ENCODE results near the gene DCLK2.

DNA sequence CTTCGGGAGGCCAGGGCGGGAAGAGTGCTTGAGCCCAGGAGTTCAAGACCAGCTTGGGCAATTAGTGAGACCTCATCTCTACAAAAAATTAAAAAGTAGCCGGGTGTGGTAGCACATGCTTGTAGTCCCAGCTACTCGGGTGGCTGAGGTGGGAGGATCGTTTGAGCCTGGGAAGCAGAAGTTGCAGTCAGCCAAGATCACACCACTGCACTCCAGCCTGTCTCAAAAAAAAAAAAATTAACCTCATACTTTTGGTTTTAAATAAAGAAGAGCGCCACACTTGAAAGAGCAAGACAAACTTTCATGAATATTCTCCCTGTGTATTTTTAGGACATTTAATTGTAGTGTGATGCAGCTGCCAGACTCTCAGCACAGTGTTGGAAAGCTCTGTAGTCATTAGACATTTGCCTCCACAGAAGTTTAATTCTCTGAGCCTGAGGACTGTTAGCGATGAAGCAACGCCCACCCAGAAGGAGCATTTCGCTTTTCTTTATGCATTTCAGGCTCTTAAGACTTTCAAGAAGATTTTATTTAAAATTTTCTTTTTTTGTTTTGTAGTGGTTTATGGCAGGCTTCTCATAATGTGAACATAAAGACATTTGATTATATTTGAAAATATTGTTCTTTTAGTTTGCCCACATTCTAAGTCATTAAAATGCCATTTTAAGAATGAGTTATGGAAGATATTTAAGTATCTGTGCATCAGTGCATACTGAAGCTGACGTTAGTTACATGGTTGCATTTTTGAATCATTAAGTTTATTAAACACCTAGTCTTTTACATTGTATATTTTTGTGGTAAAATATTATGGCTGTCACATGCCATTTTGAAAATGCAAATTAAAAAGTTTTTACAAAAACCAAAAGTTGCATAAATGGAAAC is 45.8 kb downstream of the DCLK2 start:
- TF ChIP-seq, protein P1, sequence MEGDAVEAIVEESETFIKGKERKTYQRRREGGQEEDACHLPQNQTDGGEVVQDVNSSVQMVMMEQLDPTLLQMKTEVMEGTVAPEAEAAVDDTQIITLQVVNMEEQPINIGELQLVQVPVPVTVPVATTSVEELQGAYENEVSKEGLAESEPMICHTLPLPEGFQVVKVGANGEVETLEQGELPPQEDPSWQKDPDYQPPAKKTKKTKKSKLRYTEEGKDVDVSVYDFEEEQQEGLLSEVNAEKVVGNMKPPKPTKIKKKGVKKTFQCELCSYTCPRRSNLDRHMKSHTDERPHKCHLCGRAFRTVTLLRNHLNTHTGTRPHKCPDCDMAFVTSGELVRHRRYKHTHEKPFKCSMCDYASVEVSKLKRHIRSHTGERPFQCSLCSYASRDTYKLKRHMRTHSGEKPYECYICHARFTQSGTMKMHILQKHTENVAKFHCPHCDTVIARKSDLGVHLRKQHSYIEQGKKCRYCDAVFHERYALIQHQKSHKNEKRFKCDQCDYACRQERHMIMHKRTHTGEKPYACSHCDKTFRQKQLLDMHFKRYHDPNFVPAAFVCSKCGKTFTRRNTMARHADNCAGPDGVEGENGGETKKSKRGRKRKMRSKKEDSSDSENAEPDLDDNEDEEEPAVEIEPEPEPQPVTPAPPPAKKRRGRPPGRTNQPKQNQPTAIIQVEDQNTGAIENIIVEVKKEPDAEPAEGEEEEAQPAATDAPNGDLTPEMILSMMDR (IDR thresholded peaks at IDR 0.05; ENCODE audit: low read length) = no peak
- no peak for TF ChIP-seq EZH2 (IDR thresholded peaks at IDR 0.05; ENCODE audit: borderline replicate concordance, low read length)

Data from OCI-LY1 (cell line).